ENCODE measurements around the gene GAB2. TPM values are rescaled to one million over a fixed set of nuclear protein-coding genes. Genes with fewer than 3 reads are reported as not detected.

The GAB2 gene
- total RNA-seq, 2 experiments from 2014 or later = 10.7 to 11.9 TPM

- ChIA-PET CTCF (no interaction called here), POLR2A (interaction anchor here (0.9 kb wide), 1 partner anchor 29 kb away, joined by 3 read pairs; the partner anchor contains the start of gene ALG8)
- Mint-ChIP-seq H3K36me3 (ENCODE audit: low read depth) (peaks cover 15% of the 10 kb centered on the region), H3K27me3 (no peaks in the 10 kb centered on the region), H3K27ac (peak overlapping the region; percentile 4), H3K9me3 (no peaks in the 10 kb centered on the region), H3K4me1 (ENCODE audit: low read depth) (no peaks in the 10 kb centered on the region), H3K4me3 (no peak overlapping the region)
- H3K27me3 ChIP-seq (ENCODE audit: control insufficient read depth in 1 of 2, insufficient read depth in 2 of 2, low read length in 2 of 2) = no peaks in the 10 kb centered on the region
- H3K9me3 ChIP-seq (ENCODE audit: control insufficient read depth in 1 of 2, insufficient read depth in 1 of 2, low read length in 2 of 2) = no peaks in the 10 kb centered on the region
- peaks cover 11% of the 10 kb centered on the region for H3K36me3 ChIP-seq (ENCODE audit: insufficient read depth, low read length)
- no peak for ATAC-seq (ENCODE audit: poor library complexity)
- no peak overlapping the region for H3K4me3 ChIP-seq (ENCODE audit: low read length)
- no peaks in the 10 kb centered on the region for H3K4me1 ChIP-seq (ENCODE audit: insufficient read depth, low read length)
- no peak for TF ChIP-seq CTCF (IDR thresholded peaks at IDR 0.05)
- no peak for DNase-seq
- H3K27ac ChIP-seq (ENCODE audit: low read depth in 1 of 2, low read length in 2 of 2) = no peak overlapping the region
- intact Hi-C loops (cut with DNase I, micrococcal nuclease) = no loop called here
Observed at GRCh38 chr11:78168539-78169477, 248.8 kb downstream of the GAB2 start.

- Mint-ChIP-seq H3K27me3 (no peaks in the 10 kb centered on the region), H3K4me3 (no peak overlapping the region), H3K27ac (no peak overlapping the region), H3K4me1 (ENCODE audit: low read depth) (no peaks in the 10 kb centered on the region), H3K36me3 (ENCODE audit: low read depth) (no peaks in the 10 kb centered on the region), H3K9me3 (no peaks in the 10 kb centered on the region)
- no peaks in the 10 kb centered on the region for H3K27me3 ChIP-seq (ENCODE audit: control insufficient read depth in 1 of 2, insufficient read depth in 2 of 2, low read length in 2 of 2)
- TF ChIP-seq CTCF (IDR thresholded peaks at IDR 0.05) = no peak
- no peaks in the 10 kb centered on the region for H3K9me3 ChIP-seq (ENCODE audit: control insufficient read depth in 1 of 2, insufficient read depth in 1 of 2, low read length in 2 of 2)
- no peak overlapping the region for H3K27ac ChIP-seq (ENCODE audit: low read depth in 1 of 2, low read length in 2 of 2)
- ATAC-seq (ENCODE audit: poor library complexity) = no peak
- ChIA-PET POLR2A (no interaction called here), CTCF (no interaction called here)
- H3K36me3 ChIP-seq (ENCODE audit: insufficient read depth, low read length) = no peaks in the 10 kb centered on the region
- DNase-seq = no peak
- intact Hi-C loops (cut with DNase I, micrococcal nuclease) = no loop called here
- no peak overlapping the region for H3K4me3 ChIP-seq (ENCODE audit: low read length)
- no peaks in the 10 kb centered on the region for H3K4me1 ChIP-seq (ENCODE audit: insufficient read depth, low read length)
Observed at GRCh38 chr11:78166855-78167469, 250.7 kb downstream of the GAB2 start.

Other genes starting within 250 kb of the GAB2 start
- 1 to 10 TPM; 3.5 to 6.5 TPM for gene KCTD21, start 229.2 kb downstream of the GAB2 start, total RNA-seq
- gene USP35, start 228.9 kb downstream of the GAB2 start, total RNA-seq = 10 to 100 TPM; 29.2 to 33.1 TPM
- 1 to 10 TPM; 8.7 to 9.3 TPM for gene NARS2, start 157.0 kb upstream of the GAB2 start, total RNA-seq

All from CD4-positive, alpha-beta T cell (primary cell).